K562 (cell line): Measurements from ENCODE around the gene BTBD2. TPM values are rescaled to one million over a fixed set of nuclear protein-coding genes. Genes with fewer than 3 reads are reported as not detected.

ENCODE experiments used
- ATF6 ChIP-seq: sonication (generic); formaldehyde crosslinking; IDR thresholded peaks from 2 replicates; pipeline ENCODE4 v1.4.0; 2020; ENCODE audit warnings: mild to moderate bottlenecking, missing genetic modification reagents
- E4F1 ChIP-seq: fragments of 250-450 bp; sonication (Bioruptor Pico); IDR thresholded peaks from 2 replicates; pipeline ENCODE4 v1.5.0; 2021; ENCODE audit warnings: mild to moderate bottlenecking, borderline replicate concordance
- HDAC1 ChIP-seq, 2 experiments: fragments of 450-650 bp; IDR thresholded peaks; 2 replicates each; pipeline ENCODE4 v1.6.1; 2016 to 2017; ENCODE audit warnings: inconsistent platforms in 1 of 2, mild to moderate bottlenecking in 1 of 2, moderate library complexity in 1 of 2
- HOMEZ ChIP-seq: fragments of 250-450 bp; sonication (Bioruptor Pico); IDR thresholded peaks from 2 replicates; pipeline ENCODE4 v1.4.0; 2020; ENCODE audit warnings: mild to moderate bottlenecking, moderate library complexity
- IRF1 ChIP-seq: sonication (generic); formaldehyde crosslinking; IDR thresholded peaks from 2 replicates; pipeline ENCODE4 v1.8.0; 2022; ENCODE audit warnings: missing genetic modification reagents, mild to moderate bottlenecking, borderline replicate concordance
- NR2C2 ChIP-seq, 2 experiments: fragments of 200-800 bp in 1 of 2; sonication (Bioruptor generic) in 1 of 2; sonication (generic) in 1 of 2; formaldehyde crosslinking in 1 of 2; IDR thresholded peaks; 2 replicates each; pipeline versions ENCODE4 v1.6.1 to v1.8.0; 2016 to 2022; ENCODE audit warnings: mild to moderate bottlenecking in 1 of 2, missing compliant biosample characterization in 1 of 2, missing genetic modification characterization in 1 of 2, missing genetic modification reagents in 1 of 2
- RBM22 ChIP-seq: fragments of 200-400 bp; formaldehyde crosslinking; IDR thresholded peaks from 2 replicates; pipeline ENCODE4 v1.6.1; 2018; ENCODE audit warnings: low read length, low read depth; ENCODE audit not compliant: poor library complexity, severe bottlenecking
- RFX7 ChIP-seq: fragments of 250-450 bp; sonication (Bioruptor Pico); IDR thresholded peaks from 2 replicates; pipeline ENCODE4 v1.5.1; 2021; ENCODE audit warnings: mild to moderate bottlenecking
- SIN3B ChIP-seq: fragments of 450-650 bp; IDR thresholded peaks from 2 replicates; pipeline ENCODE4 v1.6.1; 2017; ENCODE audit warnings: low read depth, mild to moderate bottlenecking, moderate library complexity
- SIRT6 ChIP-seq: IDR thresholded peaks from one replicate; pipeline ENCODE4 v1.6.1; 2012; ENCODE audit warnings: low read depth, mild to moderate bottlenecking, control low read depth, inconsistent platforms, low read length, moderate library complexity
- SREBF2 ChIP-seq: sonication (generic); formaldehyde crosslinking; IDR thresholded peaks from 2 replicates; pipeline ENCODE4 v1.4.0; 2020; ENCODE audit warnings: mild to moderate bottlenecking, missing genetic modification reagents
- XRCC5 ChIP-seq: fragments of 200-400 bp; formaldehyde crosslinking; IDR thresholded peaks from 2 replicates; pipeline ENCODE4 v1.6.1; 2017; ENCODE audit warnings: low read depth, mild to moderate bottlenecking, low read length
- ZNF274 ChIP-seq: IDR thresholded peaks from 2 replicates; pipeline ENCODE4 v1.6.1; 2011; ENCODE audit warnings: low read depth, mild to moderate bottlenecking, low read length, moderate library complexity, borderline replicate concordance
- ZNF717 ChIP-seq: fragments of 250-450 bp; sonication (Bioruptor Pico); IDR thresholded peaks from 2 replicates; pipeline ENCODE4 v1.5.0; 2021
- polyA plus RNA-seq, 8 experiments: library from polyadenylated mRNA; depleted of rRNA in 4 of 8; stranded (reverse) in 5 of 8; unstranded in 3 of 8; fragments of >200 nt; fragmentation: Nextera tagmentation in 2 of 8; fragmentation: Illumina TruSeq in 1 of 8; extraction: Ambion mirVana in 2 of 8; extraction: Trizol in 1 of 8; gene quantifications; 2 replicates each; pipeline versions ENCODE4 v1.2.1 to v1.2.3, GENCODE V29; 2011 to 2014; ENCODE audit warnings: inconsistent platforms in 1 of 8, missing spikeins in 1 of 8
- total RNA-seq, 7 experiments: library from RNA; depleted of rRNA in 6 of 7; stranded (reverse); fragments of >200 nt in 6 of 7; fragmentation: Illumina TruSeq in 2 of 7; extraction: Trizol in 2 of 7; gene quantifications; 2 replicates each; pipeline versions ENCODE4 v1.2.1 to v1.2.3, GENCODE V29; 2011 to 2021; ENCODE audit warnings: low replicate concordance in 1 of 7

The BTBD2 gene
- total and polyA plus RNA-seq, 9 of the 15 experiments (the other 6 are each of a cell fraction or from before 2014, with no cell fraction given), result 0.10 to 15.6 (median 6.9) TPM

GRCh38 chr19:2061495-2062388, 46.2 kb upstream of the BTBD2 start (continued):
- TF ChIP-seq E4F1 (no peak), RFX7 (CRISPR knock-in tag) (no peak), HOMEZ (CRISPR knock-in tag) (no peak), ATF6 (CRISPR knock-in tag) (no peak), SIN3B (no peak), SREBF2 (no peak), RBM22 (peak; percentile 99), NR2C2 (CRISPR knock-in tag; IDR thresholded peaks at IDR 0.05) (peak; percentile 41; the same call in 1 of the 2 replicates), NR2C2 (tag; IDR thresholded peaks at IDR 0.05) (peak; percentile 94), IRF1 (CRISPR knock-in tag) (no peak), SIRT6 (no peak), ZNF717 (CRISPR knock-in tag) (no peak), XRCC5 (no peak), ZNF274 (no peak), HDAC1 (IDR thresholded peaks at IDR 0.05) (peak in 1 of 2 experiments; percentile 44; a peak in 2 of 4 replicates)
